ENCODE measurements around the gene MED28.

DNA sequence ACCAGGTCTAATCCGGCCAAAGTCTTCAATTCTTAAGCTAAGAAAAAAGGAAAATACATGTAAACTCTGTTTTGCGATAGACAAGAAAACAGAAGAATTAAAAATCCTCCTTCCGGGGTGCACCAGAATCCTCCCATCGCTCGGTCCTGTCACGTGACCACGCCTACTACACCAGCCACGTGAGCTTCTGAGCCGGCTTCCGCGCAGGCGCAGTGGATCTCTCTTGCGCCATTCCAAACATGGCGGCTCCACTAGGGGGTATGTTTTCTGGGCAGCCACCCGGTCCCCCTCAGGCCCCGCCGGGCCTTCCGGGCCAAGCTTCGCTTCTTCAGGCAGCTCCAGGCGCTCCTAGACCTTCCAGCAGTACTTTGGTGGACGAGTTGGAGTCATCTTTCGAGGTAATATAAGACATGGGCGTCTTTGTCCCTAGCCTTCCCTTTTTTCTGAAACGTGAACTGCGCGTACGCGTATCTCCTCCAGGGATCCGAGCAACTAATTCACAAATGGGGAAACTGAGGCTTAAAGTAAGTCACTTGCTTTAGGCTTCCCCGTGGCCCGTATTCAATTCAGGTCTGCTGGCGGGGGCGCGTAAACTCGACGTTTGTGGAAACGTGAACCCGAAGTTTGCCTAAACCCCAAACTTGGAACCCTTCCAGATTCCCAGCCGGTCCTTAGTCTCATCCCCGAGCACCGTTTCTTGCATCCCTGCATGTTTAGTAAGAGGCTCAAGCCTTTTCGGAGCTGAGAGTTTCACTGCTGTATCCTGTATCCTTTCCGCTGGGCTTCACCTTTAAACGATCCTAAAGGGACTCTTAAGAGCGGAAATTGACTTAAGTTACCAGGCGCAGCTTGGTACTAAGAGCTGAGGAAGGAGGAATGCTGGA is at the start of gene MED28:
- peak in 4 of 7 experiments; percentile 7 to 31 (median 18) for TF ChIP-seq CTCF (IDR thresholded peaks at IDR 0.05)
- TF ChIP-seq POLR2A (IDR thresholded peaks at IDR 0.05), result peak; percentile 63 to 93 (median 91)

All from body of pancreas (tissue), 4 donors.